GM13976 (cell line): ENCODE measurements around the gene COG2.
"Not testable (repeated sequence)": the region's sequence is repeated elsewhere in the genome, so short reads cannot be mapped to it uniquely, and the experiment has no call there.

Source experiments
- DNase-seq: peaks from one replicate; pipeline ENCODE4 v3.0.0; 2012; ENCODE audit warnings: low spot score
- CTCF ChIP-seq: IDR thresholded peaks from 2 replicates; pipeline ENCODE4 v1.5.1; 2012; ENCODE audit warnings: borderline replicate concordance, mild to moderate bottlenecking; ENCODE audit not compliant: insufficient read depth; ENCODE audit errors: extremely low read depth, missing control alignments, control extremely low read depth
- in situ Hi-C: fragments of 300-500 bp; cut with MboI; formaldehyde crosslinking; loops from one replicate; pipeline ENCODE4 v1.12.0; 2022; ENCODE audit warnings: low sequenced_read_pairs, mixed read lengths, inconsistent platforms; ENCODE audit not compliant: unreplicated experiment

Gene COG2

GRCh38 chr1:230696218-230696617, 53.9 kb downstream of the COG2 start:
- in situ Hi-C loops = no loop called here
- DNase-seq = no peak
- no peak for TF ChIP-seq CTCF

- no peak for TF ChIP-seq CTCF
- DNase-seq = no peak
- in situ Hi-C loops = no loop called here
Observed at GRCh38 chr1:230696722-230697437, 54.6 kb downstream of the COG2 start.

- in situ Hi-C loops = no loop called here
- DNase-seq = no peak
- TF ChIP-seq CTCF = no peak
Observed at GRCh38 chr1:230698130-230698529, 55.8 kb downstream of the COG2 start.

GRCh38 chr1:230698964-230699363, 56.7 kb downstream of the COG2 start:
- DNase-seq, in situ Hi-C loops: not testable (repeated sequence)

GRCh38 chr1:230699716-230700115, 57.4 kb downstream of the COG2 start:
- in situ Hi-C loops = no loop called here
- TF ChIP-seq CTCF = no peak
- DNase-seq = no peak

- no peak for TF ChIP-seq CTCF
- in situ Hi-C loops = no loop called here
- no peak for DNase-seq
Observed at GRCh38 chr1:230700132-230700531, 57.9 kb downstream of the COG2 start.

- no peak for TF ChIP-seq CTCF
- in situ Hi-C loops = no loop called here
- DNase-seq = no peak
Observed at GRCh38 chr1:230701434-230701833, 59.2 kb downstream of the COG2 start.
